Prostate gland (tissue), 2 donors: Measurements from ENCODE around the gene TANGO6.

Experiments used
- POLR2A ChIP-seq: fragments of 450-650 bp; IDR thresholded peaks from one replicate; pipeline ENCODE4 v1.6.1; 2016; ENCODE audit warnings: antibody characterized with exemption, mild to moderate bottlenecking
- POLR2AphosphoS5 ChIP-seq: sonication (generic); formaldehyde crosslinking; IDR thresholded peaks from one replicate; pipeline ENCODE4 v1.6.1; 2017; ENCODE audit warnings: antibody characterized with exemption
- TF ChIP-seq, protein P1 (sequence below), 4 experiments: fragments of 200-600 bp in 2 of 4; fragments of 450-650 bp in 2 of 4; sonication (generic) in 2 of 4; IDR thresholded peaks; 1 replicate in 3 of 4; 2 replicates in 1 of 4; pipeline ENCODE4 v1.5.1; 2016 to 2019; ENCODE audit warnings: antibody characterized with exemption in 4 of 4, mild to moderate bottlenecking in 2 of 4, moderate library complexity in 2 of 4

DNA sequence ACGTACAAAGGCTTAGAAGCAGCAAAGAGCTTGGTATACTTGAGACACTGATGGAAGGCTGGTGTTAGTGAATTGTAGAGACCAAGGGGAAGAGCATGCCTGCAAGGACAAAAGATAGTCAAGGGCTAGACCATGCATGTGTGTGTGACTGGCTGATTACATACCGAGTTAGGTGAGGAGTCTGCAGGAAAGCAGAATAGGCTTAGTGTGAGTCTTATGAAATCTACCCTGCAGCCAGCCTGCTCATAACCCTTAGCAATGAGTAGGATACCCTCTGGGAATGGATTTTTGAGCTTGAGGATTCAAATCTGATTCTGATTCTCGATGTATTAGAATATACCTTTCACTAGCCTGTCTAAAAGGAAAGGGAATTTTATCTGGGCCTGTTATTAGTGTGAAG, 77.0 kb downstream of the TANGO6 start:
- TF ChIP-seq, protein P1, sequence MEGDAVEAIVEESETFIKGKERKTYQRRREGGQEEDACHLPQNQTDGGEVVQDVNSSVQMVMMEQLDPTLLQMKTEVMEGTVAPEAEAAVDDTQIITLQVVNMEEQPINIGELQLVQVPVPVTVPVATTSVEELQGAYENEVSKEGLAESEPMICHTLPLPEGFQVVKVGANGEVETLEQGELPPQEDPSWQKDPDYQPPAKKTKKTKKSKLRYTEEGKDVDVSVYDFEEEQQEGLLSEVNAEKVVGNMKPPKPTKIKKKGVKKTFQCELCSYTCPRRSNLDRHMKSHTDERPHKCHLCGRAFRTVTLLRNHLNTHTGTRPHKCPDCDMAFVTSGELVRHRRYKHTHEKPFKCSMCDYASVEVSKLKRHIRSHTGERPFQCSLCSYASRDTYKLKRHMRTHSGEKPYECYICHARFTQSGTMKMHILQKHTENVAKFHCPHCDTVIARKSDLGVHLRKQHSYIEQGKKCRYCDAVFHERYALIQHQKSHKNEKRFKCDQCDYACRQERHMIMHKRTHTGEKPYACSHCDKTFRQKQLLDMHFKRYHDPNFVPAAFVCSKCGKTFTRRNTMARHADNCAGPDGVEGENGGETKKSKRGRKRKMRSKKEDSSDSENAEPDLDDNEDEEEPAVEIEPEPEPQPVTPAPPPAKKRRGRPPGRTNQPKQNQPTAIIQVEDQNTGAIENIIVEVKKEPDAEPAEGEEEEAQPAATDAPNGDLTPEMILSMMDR (IDR thresholded peaks at IDR 0.05), result no peak
- TF ChIP-seq POLR2A (no peak), POLR2AphosphoS5 (no peak)
